Medulla oblongata (tissue), 1 donor: ENCODE results near the gene TRAFD1.

ENCODE experiments used
- DNase-seq: peaks from one replicate; pipeline ENCODE4 v3.0.0-alpha.2; 2015; ENCODE audit errors: extremely low spot score

Gene TRAFD1

DNA sequence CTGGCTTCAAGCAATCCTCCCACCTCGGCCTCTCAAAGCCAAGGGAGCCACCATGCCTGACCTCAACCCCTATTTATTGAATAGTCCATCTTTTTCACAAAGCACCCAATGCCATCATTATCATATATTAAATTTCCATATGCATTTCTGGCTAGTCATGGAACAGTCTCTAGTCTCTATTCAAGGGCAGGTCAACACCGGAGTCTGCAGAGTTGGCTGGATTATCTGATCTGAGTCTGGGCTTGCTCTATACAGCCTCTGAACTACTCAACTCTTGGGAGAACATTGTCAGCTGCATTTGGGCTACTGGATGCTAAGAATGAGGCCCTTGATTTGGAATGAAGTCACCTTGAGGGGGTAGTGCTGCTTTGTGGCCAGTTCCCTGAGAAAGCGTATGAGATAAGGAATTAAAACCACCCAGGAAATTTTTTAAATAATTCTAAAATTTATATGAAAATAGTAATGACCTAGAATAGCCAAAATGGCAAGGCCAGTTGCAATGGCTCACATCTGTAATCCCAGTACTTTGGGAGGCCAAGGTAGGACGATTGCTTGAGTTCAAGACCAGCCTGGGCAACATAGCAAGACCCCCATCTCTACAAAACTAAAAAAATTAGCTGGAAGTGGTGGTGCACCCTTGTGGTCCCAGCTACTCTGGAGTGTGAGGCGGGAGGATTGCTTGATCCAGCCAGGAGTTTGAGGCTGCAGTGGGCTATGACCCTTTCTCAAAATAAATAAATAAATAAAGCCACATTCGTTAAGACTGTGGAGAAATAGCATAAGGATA, 9.9 kb upstream of the TRAFD1 start:
- no peak for DNase-seq

DNA sequence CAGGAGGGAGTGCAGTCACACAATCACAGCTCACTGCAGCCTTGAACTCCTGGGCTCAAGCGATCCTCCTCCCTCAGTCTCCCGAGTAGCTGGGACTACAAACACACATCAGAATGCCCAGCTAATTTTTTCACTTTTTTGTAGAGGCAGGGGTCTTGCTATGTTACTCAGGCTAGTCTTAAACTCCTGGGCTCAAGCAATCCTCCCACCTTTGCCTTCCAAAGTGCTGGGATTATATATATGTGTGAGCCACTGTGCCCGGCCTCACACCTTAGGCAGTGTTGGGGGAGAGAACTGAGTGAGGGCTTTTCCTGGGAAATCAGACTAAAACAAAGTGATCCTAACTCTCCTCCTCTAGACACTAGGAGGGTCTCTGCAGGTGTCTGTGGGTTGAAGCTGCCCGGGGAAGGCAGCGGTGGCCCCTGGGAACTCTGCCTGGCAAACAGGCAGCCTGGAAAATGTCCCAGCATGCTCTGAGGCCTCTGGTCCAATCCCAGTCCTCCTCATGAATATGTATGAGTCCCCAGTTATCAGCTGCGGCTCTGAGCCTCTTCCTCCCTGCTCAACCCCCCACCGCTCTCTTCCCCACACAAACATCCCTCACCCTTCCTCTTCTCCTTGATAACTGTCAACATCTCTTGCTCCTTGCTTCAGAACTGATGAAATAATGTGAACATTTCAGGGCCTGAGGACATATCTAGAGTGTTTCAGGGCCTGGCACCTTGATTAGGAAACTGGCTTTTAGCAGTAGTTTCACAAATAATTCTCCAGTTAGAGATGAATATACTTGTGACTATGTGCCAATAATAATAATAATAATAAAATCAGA, 8.9 kb upstream of the TRAFD1 start:
- peak; percentile 96 for DNase-seq

DNA sequence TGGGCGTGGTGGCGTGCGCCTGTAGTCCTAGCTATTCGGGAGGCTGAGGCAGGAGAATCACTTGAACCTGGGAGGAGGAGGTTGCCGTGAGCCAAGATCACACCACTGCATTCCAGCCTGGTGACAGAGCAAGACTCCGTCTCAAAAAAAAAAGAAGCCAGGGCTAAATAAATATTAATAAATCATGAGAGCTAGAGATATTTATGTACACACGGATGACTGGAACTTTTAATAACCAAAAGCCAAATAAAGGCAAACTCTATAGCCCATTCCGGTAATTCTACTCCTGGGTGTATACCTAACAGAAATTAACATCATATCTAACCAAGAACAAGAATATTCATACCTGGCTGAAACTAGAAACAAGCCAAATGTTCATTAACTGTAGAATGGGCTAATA, 7.7 kb upstream of the TRAFD1 start:
- no peak for DNase-seq

DNA sequence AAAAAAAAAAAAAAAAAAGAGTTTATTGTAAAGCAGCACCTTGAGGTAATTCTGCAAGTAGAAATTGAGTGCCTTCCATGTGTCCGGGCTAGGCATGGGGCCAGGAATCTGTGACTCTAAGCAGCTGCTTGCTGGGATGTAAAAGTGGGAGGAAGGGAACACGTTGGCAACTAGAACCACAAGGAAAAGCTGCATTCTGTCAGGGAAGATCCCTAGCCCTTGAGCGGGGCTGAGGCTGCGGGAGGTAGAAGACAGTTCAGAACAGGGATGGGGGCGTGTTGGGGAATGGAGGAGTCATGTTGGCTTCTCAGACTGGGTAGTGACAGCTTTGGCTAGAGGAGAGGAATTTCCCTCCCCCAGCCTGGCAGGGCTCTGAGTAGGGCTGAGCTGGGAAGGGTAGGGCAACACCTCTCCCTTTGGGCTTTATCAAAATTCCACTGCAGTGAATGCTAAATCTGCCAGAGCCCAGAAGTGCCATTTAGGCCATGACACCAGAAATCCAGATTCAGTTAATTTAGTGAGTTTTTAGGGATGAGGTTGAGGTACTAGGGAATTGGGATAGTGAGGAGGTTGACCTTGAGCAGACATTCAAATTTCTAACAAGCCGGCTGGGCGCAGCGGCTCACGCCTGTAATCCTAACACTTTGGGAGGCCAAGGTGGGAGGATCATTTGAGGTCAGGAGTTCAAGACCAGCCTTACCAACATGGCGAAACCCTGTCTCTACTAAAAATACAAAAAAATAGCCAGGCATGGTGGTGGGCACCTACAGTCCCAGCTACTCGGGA, 3.4 kb upstream of the TRAFD1 start:
- DNase-seq, result peak; percentile 61

DNA sequence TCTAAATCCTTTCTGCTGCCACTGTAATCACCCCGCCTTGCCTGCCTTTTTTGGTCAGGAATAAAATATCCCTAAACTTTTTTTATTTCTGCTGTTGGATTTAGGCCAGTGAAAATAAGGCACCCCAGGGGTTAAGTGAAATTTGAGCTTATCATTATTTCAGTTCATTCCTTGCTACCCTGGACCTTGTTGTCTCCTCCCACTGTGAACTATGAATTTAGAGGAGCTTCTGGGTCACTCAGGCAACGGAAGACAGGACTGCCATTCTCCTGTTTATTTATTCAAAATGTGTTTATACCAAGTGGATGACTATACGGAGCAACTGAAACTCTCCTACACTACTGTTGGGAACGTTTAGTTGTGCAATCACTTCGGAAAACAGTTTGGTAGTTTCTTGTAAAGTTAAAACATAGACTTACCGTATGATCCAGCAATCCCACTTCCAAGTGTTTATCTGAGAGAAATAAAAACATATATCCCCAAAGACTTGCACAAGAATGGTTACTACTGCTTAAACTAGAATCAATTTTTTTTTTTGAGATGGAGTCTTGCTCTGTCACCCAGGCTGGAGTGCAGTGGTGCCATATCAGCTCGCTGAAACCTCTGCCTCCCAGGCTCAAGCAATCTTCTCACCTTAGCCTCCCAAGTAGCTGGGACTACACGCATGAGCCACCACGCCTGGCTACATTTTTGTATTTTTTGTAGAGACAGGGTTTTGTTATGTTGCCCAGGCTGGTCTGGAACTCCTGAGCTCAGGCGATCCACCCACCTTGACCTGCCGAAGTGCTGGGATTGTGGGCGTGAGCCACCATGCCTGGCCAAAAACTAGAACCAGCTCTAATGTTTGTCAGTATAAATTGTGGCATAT, 2.3 kb upstream of the TRAFD1 start:
- no peak for DNase-seq

DNA sequence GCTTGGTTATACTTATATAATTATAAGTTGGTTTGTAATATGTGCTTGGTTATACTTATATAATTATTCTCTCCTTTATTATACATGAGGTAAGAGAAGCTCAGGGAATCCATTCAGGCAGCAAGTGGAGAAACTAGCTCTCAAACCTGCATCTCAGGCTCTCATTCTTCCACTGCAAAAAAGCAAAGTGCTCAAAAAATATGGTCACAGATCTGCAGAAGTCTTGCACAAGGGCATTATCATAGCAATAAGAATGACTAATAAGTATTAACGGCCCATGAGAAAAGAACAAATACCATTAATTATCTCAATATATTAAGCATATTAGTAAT, 476 bp upstream of the TRAFD1 start:
- no peak for DNase-seq

DNA sequence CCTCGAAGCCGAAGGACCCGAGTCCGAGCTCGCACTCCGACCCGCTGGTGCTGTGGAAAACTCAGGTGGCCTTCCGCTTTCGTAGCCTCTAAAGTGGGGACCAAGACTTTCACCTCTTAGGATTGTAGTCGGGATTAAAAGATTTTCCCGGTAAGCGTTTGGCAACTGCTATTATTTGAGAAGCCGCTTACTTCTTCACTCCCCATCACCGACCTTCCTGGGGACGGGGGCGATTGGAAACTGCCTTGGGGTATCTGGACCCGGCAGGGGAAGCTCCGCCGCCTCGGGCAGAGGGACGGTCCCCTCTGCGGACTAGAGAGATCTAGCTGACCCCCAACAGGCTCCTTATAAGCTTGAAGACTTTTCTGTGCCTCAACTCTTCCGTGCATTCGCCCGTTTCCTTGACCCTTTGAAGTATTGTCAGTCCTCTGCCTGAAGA, 659 bp downstream of the TRAFD1 start:
- peak; percentile 28 for DNase-seq

DNA sequence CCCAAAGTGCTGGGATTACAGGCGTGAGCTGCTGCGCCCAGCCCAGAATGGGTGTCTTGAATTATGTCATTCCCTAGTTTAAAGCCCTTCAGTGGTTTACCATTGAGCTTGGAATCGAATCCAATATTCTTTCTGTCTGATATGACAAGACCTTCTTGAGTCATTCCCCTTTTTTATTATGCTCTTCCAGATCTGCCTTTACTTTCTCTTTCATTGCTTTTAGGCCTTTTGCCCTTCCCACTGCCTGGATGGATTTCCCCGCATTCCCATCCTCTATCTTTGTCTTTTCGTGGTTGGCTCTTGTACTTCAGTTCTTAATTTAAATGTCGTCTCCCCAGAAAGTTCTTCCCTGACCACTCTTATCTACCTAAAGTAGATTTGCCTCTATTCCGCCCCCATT, 1.6 kb downstream of the TRAFD1 start:
- DNase-seq, result no peak

DNA sequence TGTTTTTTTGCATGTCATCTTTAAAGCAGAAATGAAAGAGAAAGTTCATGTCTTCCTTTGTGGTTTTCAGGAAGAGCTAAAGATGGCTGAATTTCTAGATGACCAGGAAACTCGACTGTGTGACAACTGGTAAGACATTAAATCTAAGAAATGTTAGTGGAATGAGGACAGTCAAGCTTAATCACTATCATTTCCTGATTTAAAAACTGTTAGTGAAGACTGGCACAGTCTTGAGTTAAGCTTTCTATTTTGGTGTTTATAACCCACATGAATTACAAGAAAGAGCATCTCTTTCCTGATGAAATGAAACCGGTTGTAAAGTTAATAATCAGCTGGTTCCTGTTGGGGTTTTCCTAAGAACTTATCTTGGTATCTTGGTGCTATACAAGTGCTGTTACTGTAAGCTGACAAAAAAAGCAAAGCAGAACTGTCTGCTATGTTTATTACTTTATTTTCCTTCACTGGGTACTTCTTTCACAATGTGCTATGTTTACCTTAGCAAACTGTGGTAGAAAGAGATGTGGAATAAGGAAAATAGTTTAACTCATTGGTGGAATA, 5.2 kb downstream of the TRAFD1 start:
- peak; percentile 63 for DNase-seq

DNA sequence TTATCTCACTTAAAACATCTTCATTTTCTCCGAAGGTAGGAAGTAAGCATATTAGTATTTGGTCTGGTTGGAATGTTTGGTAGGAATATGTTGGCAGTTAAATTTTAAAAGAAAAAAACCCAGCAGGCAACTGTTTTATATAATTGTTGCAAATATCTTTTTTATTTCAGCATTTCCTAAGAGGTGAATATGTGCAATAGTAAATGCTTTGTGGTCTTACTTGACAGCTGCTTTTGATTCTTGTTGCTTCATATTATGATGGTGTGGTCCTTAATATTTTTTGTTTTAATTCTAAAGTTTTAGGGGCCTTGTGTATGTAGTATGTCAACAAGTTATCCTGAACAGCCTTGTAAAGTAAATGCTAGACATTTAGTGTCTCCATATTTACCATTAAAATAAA, 6.3 kb downstream of the TRAFD1 start:
- DNase-seq, result no peak

DNA sequence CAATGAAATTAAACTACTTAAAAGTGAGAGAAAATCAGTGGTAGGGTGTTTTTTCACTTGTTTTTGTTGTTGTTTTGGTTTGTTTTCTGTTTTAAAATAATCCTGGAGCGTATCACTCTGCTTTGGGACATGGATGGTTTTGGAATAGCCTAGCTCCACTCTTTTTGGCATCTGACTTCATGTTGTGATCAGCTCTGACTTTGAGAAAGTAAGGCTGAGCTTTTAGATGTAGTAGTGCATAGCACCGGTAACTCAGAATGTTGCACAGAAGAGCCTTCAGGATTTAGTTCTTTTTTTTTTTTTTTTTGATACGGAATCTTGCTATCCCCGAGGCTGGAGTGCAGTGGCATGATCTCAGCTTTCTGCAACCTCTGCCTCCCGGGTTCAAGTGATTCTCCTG, 8.1 kb downstream of the TRAFD1 start:
- no peak for DNase-seq

DNA sequence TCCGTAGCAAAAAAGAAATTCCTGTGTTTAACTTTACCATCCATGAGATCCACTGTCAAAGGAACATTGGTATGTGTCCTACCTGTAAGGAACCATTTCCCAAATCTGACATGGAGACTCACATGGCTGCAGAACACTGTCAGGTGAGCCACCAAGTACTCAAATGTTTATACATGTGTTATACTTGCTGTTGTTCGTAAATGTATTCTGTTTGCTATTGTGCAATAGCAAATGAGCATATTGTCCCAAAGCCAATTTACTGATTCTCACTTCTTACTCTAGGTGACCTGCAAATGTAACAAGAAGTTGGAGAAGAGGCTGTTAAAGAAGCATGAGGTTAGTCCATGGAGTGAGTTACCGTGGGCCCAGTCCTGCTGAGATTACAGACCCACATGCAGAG, 9.4 kb downstream of the TRAFD1 start:
- DNase-seq, result no peak

DNA sequence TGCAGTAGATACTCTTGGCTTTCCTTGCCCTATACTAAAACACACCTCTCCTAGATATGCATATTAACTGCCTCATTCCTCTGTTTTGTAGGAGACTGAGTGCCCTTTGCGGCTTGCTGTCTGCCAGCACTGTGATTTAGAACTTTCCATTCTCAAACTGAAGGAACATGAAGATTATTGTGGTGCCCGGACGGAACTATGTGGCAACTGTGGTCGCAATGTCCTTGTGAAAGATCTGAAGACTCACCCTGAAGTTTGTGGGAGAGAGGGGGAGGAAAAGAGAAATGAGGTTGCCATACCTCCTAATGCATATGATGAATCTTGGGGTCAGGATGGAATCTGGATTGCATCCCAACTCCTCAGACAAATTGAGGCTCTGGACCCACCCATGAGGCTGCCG, 15.4 kb downstream of the TRAFD1 start:
- no peak for DNase-seq

DNA sequence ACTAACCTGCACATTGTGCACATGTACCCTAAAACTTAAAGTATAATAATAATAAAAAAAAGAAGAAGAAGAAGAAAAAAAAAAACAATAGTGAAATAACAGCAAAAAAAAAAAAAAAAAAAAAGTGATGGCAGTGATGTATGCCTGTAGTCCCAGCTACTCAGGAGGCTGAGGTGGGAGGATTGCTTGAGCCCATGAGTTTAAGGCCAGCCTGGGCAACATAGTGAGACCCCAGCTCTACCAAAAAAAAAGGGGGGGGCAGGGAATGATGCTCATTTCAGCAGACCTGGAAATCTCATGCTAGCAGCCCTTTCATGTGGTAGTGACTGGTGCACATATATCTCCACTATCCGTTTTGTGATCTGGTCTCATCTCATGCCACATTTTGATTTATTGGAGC, 20.8 kb downstream of the TRAFD1 start:
- DNase-seq, result no peak

DNA sequence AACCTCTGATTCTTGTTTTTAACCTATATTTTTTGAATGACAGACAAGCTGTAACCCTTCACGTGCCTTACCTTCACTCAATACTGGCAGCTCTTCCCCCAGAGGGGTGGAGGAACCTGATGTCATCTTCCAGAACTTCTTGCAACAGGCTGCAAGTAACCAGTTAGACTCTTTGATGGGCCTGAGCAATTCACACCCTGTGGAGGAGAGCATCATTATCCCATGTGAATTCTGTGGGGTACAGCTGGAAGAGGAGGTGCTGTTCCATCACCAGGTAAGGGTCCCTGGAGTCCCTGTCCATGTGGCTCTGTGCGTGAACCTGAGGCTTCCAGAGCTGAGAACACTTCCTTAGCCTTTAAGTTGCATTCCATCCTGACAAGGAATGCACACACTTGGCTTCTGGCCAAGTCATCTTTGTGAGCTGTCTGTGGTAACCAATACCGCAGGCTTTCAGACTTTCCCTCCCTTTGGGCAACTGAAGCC, 22.7 kb downstream of the TRAFD1 start:
- DNase-seq, result no peak

DNA sequence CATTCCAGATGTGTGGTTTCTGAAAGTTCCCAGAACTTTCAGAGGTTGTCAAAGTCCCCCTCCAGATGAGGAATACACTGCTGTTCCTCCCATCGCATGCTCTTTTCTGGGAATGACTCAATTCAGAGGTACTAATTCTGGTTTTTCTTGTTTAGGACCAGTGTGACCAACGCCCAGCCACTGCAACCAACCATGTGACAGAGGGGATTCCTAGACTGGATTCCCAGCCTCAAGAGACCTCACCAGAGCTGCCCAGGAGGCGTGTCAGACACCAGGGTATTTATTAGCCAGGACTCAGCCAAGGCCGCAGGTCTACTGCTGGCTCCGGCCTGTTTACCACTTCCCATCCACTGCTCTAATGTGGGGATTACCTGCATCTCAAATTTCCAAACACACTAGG, 24.2 kb downstream of the TRAFD1 start:
- no peak for DNase-seq

DNA sequence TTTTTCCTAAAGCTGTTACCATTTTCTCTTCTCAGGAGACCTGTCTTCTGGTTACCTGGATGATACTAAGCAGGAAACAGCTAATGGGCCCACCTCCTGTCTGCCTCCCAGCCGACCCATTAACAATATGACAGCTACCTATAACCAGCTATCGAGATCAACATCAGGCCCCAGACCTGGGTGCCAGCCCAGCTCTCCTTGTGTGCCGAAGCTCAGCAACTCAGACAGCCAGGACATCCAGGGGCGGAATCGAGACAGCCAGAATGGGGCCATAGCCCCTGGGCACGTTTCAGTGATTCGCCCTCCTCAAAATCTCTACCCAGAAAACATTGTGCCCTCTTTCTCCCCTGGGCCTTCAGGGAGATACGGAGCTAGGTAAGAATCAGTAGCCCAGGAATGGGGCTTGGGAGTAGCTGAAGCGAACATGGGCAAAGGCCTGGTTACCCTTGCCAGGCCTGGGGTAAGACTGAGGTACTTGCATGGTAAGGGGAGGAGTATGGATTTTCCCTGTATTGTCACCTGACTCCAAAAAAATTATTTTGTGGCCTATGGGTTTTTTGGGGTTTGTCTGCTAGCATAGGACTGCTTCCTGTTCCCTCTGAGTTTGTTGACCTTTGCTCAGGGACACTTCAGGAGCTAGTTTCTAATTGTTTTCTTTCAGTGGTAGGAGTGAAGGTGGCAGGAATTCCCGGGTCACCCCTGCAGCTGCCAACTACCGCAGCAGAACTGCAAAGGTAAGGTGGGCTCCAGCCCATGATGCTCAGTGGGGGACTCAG, 26.6 kb downstream of the TRAFD1 start:
- no peak for DNase-seq

DNA sequence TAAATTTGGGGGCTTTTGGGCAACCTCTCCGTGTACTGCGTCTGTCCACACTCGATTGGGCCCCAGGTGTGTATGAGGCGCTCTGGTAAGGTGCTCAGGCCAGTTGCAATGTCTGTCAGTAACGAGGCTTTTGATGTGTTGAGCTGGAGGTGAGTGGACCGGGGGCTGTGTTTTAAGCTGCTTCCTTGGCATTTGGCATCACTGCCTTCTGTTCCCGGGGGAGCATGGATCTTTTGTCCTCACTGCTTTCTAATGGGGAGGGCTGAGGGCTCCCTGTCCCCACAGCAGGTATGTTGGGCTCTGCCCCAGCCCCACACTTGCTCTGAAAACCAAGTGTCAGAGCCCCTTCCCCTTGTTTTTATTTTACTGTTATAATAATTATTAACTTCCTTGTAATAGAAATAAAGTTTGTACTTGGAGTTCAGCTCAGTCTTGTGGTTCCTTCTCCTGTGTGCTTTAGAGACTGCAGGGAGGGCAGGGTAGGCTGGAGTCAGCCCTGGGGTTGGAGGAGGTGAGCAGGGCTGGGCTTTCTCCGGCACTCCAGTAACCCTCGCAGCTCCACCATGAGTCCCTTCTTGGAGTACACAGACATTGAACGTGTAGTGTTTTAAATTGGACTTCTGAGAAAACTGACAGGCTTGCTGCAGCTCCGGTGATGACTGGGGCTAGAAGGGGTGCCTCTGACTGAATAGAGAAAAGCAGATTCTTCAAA, 28.0 kb downstream of the TRAFD1 start:
- no peak for DNase-seq

DNA sequence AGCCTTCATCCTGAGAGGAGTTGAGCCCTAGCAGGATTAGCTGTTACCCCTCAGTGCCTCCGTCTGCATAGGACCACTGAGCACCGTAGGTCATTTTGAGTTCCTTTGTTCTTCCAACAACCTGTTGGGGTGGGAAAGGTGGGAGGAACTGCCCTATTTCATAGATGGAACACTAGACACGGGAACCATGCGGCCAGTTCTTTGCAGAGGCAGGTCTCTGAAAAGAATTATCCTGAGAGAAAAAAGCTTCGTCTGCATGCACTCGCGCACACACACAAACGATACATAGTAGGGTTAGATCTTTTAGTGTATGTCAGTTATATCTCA, 28.5 kb downstream of the TRAFD1 start:
- no peak for DNase-seq
